Breast epithelium (tissue), 4 donors: ENCODE data around the gene NELL1. TPM values are rescaled to one million over a fixed set of nuclear protein-coding genes. Genes with fewer than 3 reads are reported as not detected.

Source experiments
- DNase-seq, 2 donors: peaks; one replicate each; pipeline ENCODE4 v3.0.0-alpha.2; 2019; ENCODE audit warnings: low spot score in 2 of 2
- H3K27ac ChIP-seq, 2 donors: fragments of 200-600 bp; sonication (generic) in 1 of 2; one replicate each; pipeline ENCODE4 v1.5.1; 2016 to 2019; ENCODE audit warnings: mild to moderate bottlenecking in 1 of 2
- H3K27me3 ChIP-seq, 2 donors: fragments of 200-600 bp; sonication (generic) in 1 of 2; one replicate each; pipeline versions ENCODE4 v1.5.1 to v1.6.0; 2017 to 2019; ENCODE audit warnings: control low read depth in 1 of 2, mild to moderate bottlenecking in 1 of 2
- H3K36me3 ChIP-seq: fragments of 200-600 bp; one replicate; pipeline ENCODE4 v1.5.1; 2019
- H3K4me1 ChIP-seq, 2 donors: fragments of 200-600 bp; sonication (generic); one replicate each; pipeline ENCODE4 v1.5.1; 2016 to 2019; ENCODE audit warnings: control low read depth in 1 of 2
- H3K4me3 ChIP-seq, 3 donors: fragments of 200-600 bp; sonication (generic); 1 replicate in 2 of 3; 2 replicates in 1 of 3; pipeline ENCODE4 v1.5.1; 2016 to 2019; ENCODE audit warnings: mild to moderate bottlenecking in 3 of 3, moderate library complexity in 2 of 3
- H3K9me3 ChIP-seq, 2 donors: fragments of 200-600 bp; sonication (generic) in 1 of 2; one replicate each; pipeline ENCODE4 v1.5.1; 2016 to 2019; ENCODE audit warnings: control low read depth in 1 of 2
- POLR2A ChIP-seq: fragments of 450-650 bp; IDR thresholded peaks from one replicate; pipeline ENCODE4 v1.6.1; 2016; ENCODE audit warnings: antibody characterized with exemption, mild to moderate bottlenecking, moderate library complexity
- POLR2AphosphoS5 ChIP-seq, 3 donors: sonication (generic); formaldehyde crosslinking; IDR thresholded peaks; one replicate each; pipeline ENCODE4 v1.6.1; 2017; ENCODE audit warnings: antibody characterized with exemption in 3 of 3
- intact Hi-C: fragments of 100-400 bp; cut with DNase I; formaldehyde crosslinking; loops from one replicate; pipeline ENCODE4 v1.15.1; 2023; ENCODE audit warnings: low total_unique reads
- total RNA-seq, 3 donors: library from RNA; depleted of rRNA; stranded (reverse); fragments of >200 nt; gene quantifications; one replicate each; pipeline ENCODE4 v1.1.0, GENCODE V29; 2016
- TF ChIP-seq, protein P1 (sequence below), 3 donors: fragments of 450-650 bp; IDR thresholded peaks; one replicate each; pipeline ENCODE4 v1.5.1; 2016 to 2017; ENCODE audit warnings: antibody characterized with exemption in 3 of 3, mild to moderate bottlenecking in 3 of 3, moderate library complexity in 3 of 3

The NELL1 gene
- total RNA-seq, 3 donors from 2014 or later = 0.15 TPM; not detected in 2

DNA sequence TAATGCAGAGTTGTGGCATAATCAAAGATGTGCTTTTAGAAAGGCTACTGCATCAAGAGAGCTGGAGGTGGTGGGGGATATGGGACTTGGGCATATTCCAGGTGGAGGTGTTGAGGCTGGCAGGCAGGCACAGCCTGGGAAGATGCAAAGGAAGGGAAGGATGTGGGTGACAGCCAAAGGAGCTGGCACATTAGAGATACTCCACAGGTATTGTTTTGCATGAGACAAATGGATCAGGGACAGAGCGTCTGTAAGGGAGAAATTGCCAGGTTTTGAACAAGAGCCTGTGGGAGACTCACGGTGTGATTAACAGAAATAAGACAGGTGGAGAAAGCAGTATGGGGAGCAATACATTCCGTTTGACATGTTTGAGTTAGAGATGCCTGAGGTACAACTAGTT, 263.7 kb downstream of the NELL1 start:
- Histone ChIP-seq H3K4me1 (no peaks in the 10 kb centered on the region), H3K9me3 (no peaks in the 10 kb centered on the region), H3K36me3 (no peaks in the 10 kb centered on the region), H3K4me3 (no peak overlapping the region), H3K27ac (no peak overlapping the region), H3K27me3 (no peaks in the 10 kb centered on the region)
- TF ChIP-seq, protein P1, sequence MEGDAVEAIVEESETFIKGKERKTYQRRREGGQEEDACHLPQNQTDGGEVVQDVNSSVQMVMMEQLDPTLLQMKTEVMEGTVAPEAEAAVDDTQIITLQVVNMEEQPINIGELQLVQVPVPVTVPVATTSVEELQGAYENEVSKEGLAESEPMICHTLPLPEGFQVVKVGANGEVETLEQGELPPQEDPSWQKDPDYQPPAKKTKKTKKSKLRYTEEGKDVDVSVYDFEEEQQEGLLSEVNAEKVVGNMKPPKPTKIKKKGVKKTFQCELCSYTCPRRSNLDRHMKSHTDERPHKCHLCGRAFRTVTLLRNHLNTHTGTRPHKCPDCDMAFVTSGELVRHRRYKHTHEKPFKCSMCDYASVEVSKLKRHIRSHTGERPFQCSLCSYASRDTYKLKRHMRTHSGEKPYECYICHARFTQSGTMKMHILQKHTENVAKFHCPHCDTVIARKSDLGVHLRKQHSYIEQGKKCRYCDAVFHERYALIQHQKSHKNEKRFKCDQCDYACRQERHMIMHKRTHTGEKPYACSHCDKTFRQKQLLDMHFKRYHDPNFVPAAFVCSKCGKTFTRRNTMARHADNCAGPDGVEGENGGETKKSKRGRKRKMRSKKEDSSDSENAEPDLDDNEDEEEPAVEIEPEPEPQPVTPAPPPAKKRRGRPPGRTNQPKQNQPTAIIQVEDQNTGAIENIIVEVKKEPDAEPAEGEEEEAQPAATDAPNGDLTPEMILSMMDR (IDR thresholded peaks at IDR 0.05) = no peak
- TF ChIP-seq POLR2AphosphoS5 (IDR thresholded peaks at IDR 0.05) = no peak
- no peak for TF ChIP-seq POLR2A
- intact Hi-C loops = no loop called here
- DNase-seq = no peak

DNA sequence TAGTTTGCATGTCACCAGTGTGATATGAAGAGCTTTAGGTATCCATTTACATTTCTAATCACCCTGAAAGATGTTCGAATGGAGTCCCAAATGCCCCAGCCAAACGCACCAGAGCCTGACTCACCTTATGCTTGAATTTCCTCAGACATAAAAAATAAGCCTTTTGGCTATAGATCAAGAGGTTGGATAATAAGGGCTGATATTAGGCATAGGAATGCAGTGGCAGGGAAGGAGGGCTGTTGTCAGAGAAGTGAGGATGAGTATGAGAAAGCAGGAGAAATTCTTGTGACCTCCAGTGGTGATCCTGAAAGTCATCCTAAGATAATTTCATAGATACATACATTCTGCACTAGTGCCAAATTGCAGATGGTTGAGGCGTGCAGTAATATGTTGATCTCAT, 264.6 kb downstream of the NELL1 start:
- no peak for DNase-seq
- Histone ChIP-seq H3K27ac (no peak overlapping the region), H3K36me3 (no peaks in the 10 kb centered on the region), H3K27me3 (no peaks in the 10 kb centered on the region), H3K4me1 (no peaks in the 10 kb centered on the region), H3K9me3 (no peaks in the 10 kb centered on the region), H3K4me3 (no peak overlapping the region)
- intact Hi-C loops = no loop called here
- TF ChIP-seq POLR2A (no peak), POLR2AphosphoS5 (IDR thresholded peaks at IDR 0.05) (no peak)
- TF ChIP-seq, protein P1 (IDR thresholded peaks at IDR 0.05) = no peak

DNA sequence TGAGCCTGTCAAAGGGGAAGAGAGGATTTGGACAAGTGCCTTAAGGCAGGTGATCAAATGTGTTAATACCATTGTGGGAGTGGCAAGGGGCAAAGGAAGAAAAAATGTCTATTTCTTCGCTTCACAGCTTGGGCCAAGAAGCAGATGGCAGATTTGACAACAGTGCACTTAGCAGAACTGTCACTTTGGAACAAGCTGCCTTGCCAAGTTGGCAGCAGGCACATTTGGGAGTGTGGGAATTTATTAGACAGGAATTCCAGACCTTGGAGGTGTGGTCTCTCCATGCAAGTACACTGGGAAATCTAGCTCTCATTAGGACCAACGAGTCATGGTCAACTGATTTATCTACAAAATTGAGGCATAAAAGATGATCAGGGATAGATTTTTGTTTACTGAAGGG, 265.1 kb downstream of the NELL1 start:
- Histone ChIP-seq H3K27ac (no peak overlapping the region), H3K4me1 (no peaks in the 10 kb centered on the region), H3K4me3 (no peak overlapping the region), H3K27me3 (no peaks in the 10 kb centered on the region), H3K9me3 (no peaks in the 10 kb centered on the region), H3K36me3 (no peaks in the 10 kb centered on the region)
- DNase-seq = no peak
- intact Hi-C loops = no loop called here
- TF ChIP-seq POLR2A (no peak), POLR2AphosphoS5 (IDR thresholded peaks at IDR 0.05) (no peak)
- TF ChIP-seq, protein P1 (IDR thresholded peaks at IDR 0.05) = no peak

DNA sequence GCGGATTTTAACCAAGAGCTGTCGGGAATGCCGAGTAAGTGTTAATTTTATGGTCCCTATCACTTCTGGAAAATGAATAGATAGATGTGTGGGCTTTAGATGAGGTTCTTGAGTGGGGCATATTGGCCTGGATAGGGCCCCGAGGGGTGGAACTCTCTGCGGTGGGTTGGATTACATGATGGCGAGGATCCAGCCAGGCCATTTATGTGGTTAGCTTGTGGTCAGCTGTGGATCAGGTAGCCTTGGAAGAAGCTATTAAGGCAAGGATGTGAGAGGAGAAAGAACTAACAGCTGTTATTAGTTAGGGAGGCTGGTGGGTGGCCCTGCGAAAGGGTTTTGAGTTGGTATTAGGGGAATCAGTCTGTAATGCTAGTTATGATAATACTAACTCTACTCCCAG, 268.4 kb downstream of the NELL1 start:
- Histone ChIP-seq H3K9me3 (no peaks in the 10 kb centered on the region), H3K4me1 (no peaks in the 10 kb centered on the region), H3K27me3 (no peaks in the 10 kb centered on the region), H3K36me3 (no peaks in the 10 kb centered on the region), H3K4me3 (no peak overlapping the region), H3K27ac (no peak overlapping the region)
- no peak for DNase-seq
- intact Hi-C loops = no loop called here
- TF ChIP-seq POLR2AphosphoS5 (IDR thresholded peaks at IDR 0.05) (no peak), POLR2A (no peak)
- TF ChIP-seq, protein P1 (IDR thresholded peaks at IDR 0.05) = no peak

DNA sequence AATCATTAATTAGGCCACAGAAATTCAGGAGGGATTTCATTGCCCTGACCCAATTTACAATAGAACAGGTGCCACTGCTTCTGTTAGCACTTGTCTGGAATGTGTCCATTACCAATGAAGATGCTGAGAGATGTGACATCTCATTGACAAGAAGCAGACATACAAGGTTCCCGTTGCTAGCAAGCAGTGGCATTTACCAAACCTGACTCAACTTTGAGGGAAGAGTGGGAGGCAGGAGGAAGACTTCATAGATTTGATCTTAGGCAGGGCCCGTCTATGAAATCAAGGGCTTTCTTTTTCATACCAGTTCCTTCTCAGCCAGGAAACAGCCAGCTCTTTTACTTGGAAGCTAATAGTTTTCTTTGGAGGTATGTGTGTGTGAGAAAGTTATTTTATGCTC, 280.2 kb downstream of the NELL1 start:
- Histone ChIP-seq H3K4me3 (no peak overlapping the region), H3K27ac (no peak overlapping the region), H3K4me1 (no peaks in the 10 kb centered on the region), H3K36me3 (no peaks in the 10 kb centered on the region), H3K9me3 (no peaks in the 10 kb centered on the region), H3K27me3 (no peaks in the 10 kb centered on the region)
- TF ChIP-seq, protein P1 (IDR thresholded peaks at IDR 0.05) = no peak
- no peak for DNase-seq
- intact Hi-C loops = no loop called here
